ENCODE results near the gene CALML6. TPM values are rescaled to one million over a fixed set of nuclear protein-coding genes. Genes with fewer than 3 reads are reported as not detected.

CALML6 gene, protein sequence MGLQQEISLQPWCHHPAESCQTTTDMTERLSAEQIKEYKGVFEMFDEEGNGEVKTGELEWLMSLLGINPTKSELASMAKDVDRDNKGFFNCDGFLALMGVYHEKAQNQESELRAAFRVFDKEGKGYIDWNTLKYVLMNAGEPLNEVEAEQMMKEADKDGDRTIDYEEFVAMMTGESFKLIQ
- total RNA-seq (2022; extraction: Qiagen RNA extraction) = 0.13 to 0.50 TPM (median 0.32 TPM) in 4 of 5 replicates, not detected in the other

DNA sequence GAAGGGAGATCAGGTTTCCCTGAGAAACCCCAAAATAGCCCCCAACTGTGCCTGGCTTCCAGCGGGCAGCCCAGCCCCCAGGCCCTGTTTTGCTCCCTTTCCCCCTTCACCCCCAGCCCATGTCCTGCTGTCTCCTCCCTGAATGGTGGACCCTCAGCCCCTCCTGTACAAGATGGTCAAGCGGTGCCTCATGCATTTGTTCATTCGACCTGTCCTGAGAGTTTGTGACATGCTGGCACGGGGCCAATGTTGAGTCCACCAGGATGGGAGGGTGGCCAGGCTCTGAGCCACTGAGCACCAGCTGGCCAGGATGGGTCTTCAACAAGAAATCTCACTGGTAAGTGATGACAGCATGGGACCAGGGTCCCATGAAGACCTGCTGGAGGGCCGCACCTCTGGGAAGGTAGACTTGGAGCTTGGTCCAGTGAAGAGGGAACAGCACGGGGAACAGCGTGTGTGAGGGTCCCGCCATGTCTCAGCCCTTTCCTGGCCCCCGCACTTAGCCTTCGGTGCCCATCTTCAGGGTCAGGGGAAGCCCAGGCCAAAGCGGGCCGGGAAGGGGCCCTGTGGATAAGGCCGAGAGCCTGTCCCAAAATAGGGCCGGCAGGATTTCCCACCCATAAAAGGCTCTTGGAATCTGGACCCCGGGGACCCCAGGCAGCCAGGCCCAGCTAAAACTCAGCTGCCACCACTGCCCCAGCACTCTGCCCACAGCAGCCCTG lies at the start of gene CALML6:
CALML6 (plus strand) TSS at position 290 of the 722 bp plus-strand sequence; CDS start at position 311, 21 bp downstream.

DNA sequence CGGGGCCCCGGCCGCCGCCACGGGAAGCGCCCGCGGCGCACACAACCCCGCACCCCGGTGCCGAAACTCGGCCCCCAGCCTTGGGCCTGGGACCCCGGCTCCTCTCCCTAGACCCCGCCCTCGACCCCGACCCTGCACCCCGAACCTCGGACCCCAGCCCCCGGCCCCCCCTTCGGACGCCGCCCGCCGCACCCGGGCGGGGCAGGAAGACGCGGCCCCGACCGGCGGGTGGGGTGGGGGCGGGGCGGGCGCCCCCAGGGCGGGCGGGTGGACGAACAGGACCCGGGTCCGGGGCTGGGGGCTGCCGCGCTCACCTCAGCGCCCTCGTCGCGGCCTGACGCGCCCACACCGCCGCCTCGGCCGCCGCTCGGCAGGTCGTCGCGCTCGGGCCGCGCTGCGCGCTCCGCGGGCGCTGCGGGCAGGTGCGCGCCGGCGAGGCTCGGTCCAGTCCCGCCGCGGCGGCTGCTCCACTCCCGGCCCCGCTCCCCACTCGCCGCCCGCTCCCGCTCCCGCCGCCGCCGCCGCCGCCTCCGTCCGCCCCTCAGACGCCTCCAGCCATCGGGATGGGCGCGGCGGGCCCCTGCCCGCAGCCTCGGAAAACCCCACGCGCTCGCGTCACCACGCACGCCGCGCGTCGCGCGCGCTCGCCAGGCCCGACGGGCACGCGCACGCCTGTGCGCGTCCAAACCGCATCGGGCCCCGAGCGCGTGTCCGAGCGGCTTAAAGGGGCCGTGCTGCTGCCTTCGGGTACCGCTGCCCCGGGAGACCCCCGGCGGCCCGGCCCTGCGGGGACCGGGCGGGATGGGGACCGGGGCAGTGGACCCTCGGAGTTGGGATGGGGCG lies 24.3 kb upstream of the CALML6 start, which contains the start of gene GNB1:
GNB1 (minus strand) TSS at position 582 of the 843 bp plus-strand sequence. CDS start 65,634 bp downstream, outside the sequence.

DNA sequence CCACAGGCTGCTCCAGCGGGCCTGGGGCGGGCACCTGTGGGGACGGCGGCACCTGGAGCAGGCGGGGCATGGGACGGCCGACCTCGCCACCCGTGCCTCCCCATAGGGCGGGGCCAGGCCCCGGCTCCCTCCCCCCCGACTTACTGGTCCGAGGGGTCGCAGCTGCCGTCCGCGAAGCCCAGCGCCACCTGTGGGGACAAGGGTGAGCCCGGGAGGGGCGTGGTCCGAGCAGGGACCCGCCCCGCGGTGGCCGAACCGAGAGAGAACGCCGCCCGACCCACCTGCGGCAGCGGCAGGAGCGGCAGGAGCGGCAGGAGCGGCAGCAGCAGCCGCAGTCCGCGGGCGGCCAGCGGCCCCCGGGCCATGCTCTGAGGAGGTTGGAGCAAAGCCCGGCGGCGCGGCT lies 3.8 kb downstream of the CALML6 start, which contains the start of gene TMEM52:
TMEM52 (minus strand) TSS at position 379 of the 403 bp plus-strand sequence; CDS start at position 365, 14 bp downstream.

Other genes with a start within 250 kb of the CALML6 start
- 9.2 to 13.4 TPM (median 12.5 TPM) in 5 replicates for gene SLC35E2B, start 222.5 kb upstream of the CALML6 start, total RNA-seq (2022; extraction: Qiagen RNA extraction)
- 18.0 to 28.0 TPM (median 22.9 TPM) in 5 replicates for gene CDK11A, start 190.9 kb upstream of the CALML6 start, total RNA-seq (2022; extraction: Qiagen RNA extraction)
- gene NADK, start 136.8 kb upstream of the CALML6 start, total RNA-seq (2022; extraction: Qiagen RNA extraction) = 28.5 to 43.1 TPM (median 39.8 TPM) in 5 replicates
- 176 to 211 TPM (median 198 TPM) in 5 replicates for gene GNB1, start 24.2 kb upstream of the CALML6 start, total RNA-seq (2022; extraction: Qiagen RNA extraction)
- gene TMEM52, start 4.0 kb downstream of the CALML6 start, total RNA-seq (2022; extraction: Qiagen RNA extraction) = 0.30 to 1.3 TPM (median 0.85 TPM) in 5 replicates
- gene CFAP74, start 88.5 kb downstream of the CALML6 start, total RNA-seq (2022; extraction: Qiagen RNA extraction) = 0.06 TPM in 1 of 5 replicates, not detected in the others
- 0.27 to 0.78 TPM (median 0.38 TPM) in 5 replicates for gene GABRD, start 104.1 kb downstream of the CALML6 start, total RNA-seq (2022; extraction: Qiagen RNA extraction)
- 7.4 to 10.0 TPM (median 9.6 TPM) in 5 replicates for gene PRKCZ, start 135.2 kb downstream of the CALML6 start, total RNA-seq (2022; extraction: Qiagen RNA extraction)